ENCODE results near the gene LMAN1.

LMAN1 gene

DNA sequence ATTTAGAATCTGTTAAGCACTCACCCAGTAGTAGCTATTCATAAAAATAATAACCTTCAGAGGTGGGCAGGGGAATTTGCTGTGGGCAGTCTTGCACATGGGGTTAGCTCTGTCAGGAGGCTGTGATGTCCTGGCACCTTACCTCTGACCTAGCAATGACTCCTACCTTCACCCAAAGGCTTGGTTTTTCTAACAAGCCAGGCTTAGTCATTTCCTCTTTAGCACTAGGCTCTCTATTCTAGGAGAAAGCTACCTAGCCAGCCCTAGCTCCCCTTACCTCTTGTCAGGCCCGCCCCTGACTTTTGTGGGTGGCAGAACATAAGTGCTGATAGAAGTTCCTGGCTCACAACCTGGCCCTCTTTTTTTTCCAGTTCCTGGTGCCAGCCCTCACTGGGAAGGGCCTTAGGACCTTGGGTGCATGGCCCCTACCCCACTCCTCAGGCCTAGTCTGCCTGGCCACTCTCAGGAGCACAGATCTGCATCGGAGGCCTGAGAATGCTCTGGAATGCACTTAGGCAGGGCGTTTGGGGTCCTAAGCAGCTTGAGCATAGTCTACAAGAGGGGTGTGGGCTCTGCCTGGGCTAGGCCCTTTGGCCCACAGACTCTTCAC, 58.3 kb downstream of the LMAN1 start:
- Histone ChIP-seq H2AFZ (ENCODE audit: low read length) (no peak overlapping the region), H3K4me3 (ENCODE audit: low read length, poor library complexity, severe bottlenecking) (no peak overlapping the region), H3K27me3 (ENCODE audit: insufficient read depth, low read length, poor library complexity, severe bottlenecking) (no peaks in the 10 kb centered on the region), H3K9ac (ENCODE audit: low read depth, low read length, poor library complexity, severe bottlenecking) (no peak overlapping the region), H3F3A (ENCODE audit: low read depth) (no peaks in the 10 kb centered on the region), H3K36me3 (ENCODE audit: insufficient read depth, low read length) (no peaks in the 10 kb centered on the region), H3K9me2 (replicated peaks; ENCODE audit: low read depth, low read length) (no peaks in the 10 kb centered on the region), H4K20me1 (ENCODE audit: insufficient read depth, low read length, poor library complexity, severe bottlenecking) (no peaks in the 10 kb centered on the region), H3K4me2 (ENCODE audit: low read depth, low read length, poor library complexity, severe bottlenecking) (no peak overlapping the region), H3K4me1 (ENCODE audit: insufficient read depth, low read length, poor library complexity, severe bottlenecking) (no peaks in the 10 kb centered on the region), H3K79me2 (ENCODE audit: insufficient read depth, low read length) (no peaks in the 10 kb centered on the region), H3K9me3 (ENCODE audit: insufficient read depth, low read depth, low read length) (no peaks in the 10 kb centered on the region)
- TF ChIP-seq, protein P1, sequence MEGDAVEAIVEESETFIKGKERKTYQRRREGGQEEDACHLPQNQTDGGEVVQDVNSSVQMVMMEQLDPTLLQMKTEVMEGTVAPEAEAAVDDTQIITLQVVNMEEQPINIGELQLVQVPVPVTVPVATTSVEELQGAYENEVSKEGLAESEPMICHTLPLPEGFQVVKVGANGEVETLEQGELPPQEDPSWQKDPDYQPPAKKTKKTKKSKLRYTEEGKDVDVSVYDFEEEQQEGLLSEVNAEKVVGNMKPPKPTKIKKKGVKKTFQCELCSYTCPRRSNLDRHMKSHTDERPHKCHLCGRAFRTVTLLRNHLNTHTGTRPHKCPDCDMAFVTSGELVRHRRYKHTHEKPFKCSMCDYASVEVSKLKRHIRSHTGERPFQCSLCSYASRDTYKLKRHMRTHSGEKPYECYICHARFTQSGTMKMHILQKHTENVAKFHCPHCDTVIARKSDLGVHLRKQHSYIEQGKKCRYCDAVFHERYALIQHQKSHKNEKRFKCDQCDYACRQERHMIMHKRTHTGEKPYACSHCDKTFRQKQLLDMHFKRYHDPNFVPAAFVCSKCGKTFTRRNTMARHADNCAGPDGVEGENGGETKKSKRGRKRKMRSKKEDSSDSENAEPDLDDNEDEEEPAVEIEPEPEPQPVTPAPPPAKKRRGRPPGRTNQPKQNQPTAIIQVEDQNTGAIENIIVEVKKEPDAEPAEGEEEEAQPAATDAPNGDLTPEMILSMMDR (conservative IDR thresholded peaks at IDR 0.05; ENCODE audit: low read length): no peak
- TF ChIP-seq EZH2phosphoT487 (IDR thresholded peaks at IDR 0.05; ENCODE audit: borderline replicate concordance): no peak

DNA sequence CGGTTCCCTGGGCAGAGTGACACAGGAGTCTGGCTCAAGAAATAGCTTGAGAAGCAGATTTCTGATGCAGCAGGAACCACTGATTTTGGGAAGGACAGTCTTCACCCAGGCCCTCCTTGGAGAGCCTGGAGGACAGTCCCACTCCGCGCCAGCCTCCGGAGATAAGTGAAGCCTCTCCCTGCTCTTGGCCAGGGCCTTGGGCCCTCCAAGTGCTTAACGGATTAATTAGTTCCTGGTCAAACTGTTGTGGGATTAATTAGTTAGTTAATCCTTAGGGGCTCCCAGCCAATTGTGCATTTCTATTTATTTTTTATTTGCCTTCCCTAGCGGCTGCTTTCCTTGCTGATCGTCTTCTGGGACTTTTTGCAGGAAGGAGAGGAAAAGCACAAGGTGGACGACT, 60.2 kb downstream of the LMAN1 start:
- TF ChIP-seq, protein P1 (conservative IDR thresholded peaks at IDR 0.05; ENCODE audit: low read length): no peak
- no peak overlapping the region for H3K9ac ChIP-seq (ENCODE audit: low read depth, low read length, poor library complexity, severe bottlenecking)
- H2AFZ ChIP-seq (ENCODE audit: low read length): no peak overlapping the region
- no peaks in the 10 kb centered on the region for H3K9me2 ChIP-seq (replicated peaks; ENCODE audit: low read depth, low read length)
- H3K4me1 ChIP-seq (ENCODE audit: insufficient read depth, low read length, poor library complexity, severe bottlenecking): no peaks in the 10 kb centered on the region
- H3F3A ChIP-seq (ENCODE audit: low read depth): no peaks in the 10 kb centered on the region
- H3K79me2 ChIP-seq (ENCODE audit: insufficient read depth, low read length): no peaks in the 10 kb centered on the region
- no peaks in the 10 kb centered on the region for H4K20me1 ChIP-seq (ENCODE audit: insufficient read depth, low read length, poor library complexity, severe bottlenecking)
- H3K27me3 ChIP-seq (ENCODE audit: insufficient read depth, low read length, poor library complexity, severe bottlenecking): no peaks in the 10 kb centered on the region
- H3K9me3 ChIP-seq (ENCODE audit: insufficient read depth, low read depth, low read length): no peaks in the 10 kb centered on the region
- no peak overlapping the region for H3K4me2 ChIP-seq (ENCODE audit: low read depth, low read length, poor library complexity, severe bottlenecking)
- no peaks in the 10 kb centered on the region for H3K36me3 ChIP-seq (ENCODE audit: insufficient read depth, low read length)
- H3K4me3 ChIP-seq (ENCODE audit: low read length, poor library complexity, severe bottlenecking): no peak overlapping the region

DNA sequence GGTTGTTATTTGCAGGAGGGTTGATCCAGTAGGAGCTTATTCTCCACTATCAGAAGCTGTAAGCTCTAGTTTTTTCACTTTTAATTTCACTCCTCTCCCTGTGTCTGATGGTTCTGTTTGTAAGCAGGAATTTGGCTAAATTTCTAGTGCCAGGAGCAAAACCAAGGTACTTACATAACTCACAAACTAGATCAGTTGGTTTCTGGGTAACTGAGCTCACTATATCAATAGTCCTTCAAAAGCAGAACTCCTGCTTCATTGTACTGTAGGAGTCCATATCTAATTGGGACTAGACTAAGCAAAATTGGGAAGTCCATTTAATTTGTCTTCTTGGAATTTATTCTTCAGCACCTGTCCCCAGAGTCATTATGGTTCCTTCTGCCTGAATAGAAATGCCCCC, 65.7 kb downstream of the LMAN1 start:
- Histone ChIP-seq H3K4me2 (ENCODE audit: low read depth, low read length, poor library complexity, severe bottlenecking) (no peak overlapping the region), H3K9ac (ENCODE audit: low read depth, low read length, poor library complexity, severe bottlenecking) (no peak overlapping the region), H3K4me1 (ENCODE audit: insufficient read depth, low read length, poor library complexity, severe bottlenecking) (no peaks in the 10 kb centered on the region), H3K9me3 (ENCODE audit: insufficient read depth, low read depth, low read length) (no peaks in the 10 kb centered on the region), H3K36me3 (ENCODE audit: insufficient read depth, low read length) (no peaks in the 10 kb centered on the region), H3F3A (ENCODE audit: low read depth) (no peaks in the 10 kb centered on the region), H2AFZ (ENCODE audit: low read length) (no peak overlapping the region), H3K4me3 (ENCODE audit: low read length, poor library complexity, severe bottlenecking) (no peak overlapping the region), H3K79me2 (ENCODE audit: insufficient read depth, low read length) (no peaks in the 10 kb centered on the region), H4K20me1 (ENCODE audit: insufficient read depth, low read length, poor library complexity, severe bottlenecking) (no peaks in the 10 kb centered on the region), H3K27me3 (ENCODE audit: insufficient read depth, low read length, poor library complexity, severe bottlenecking) (no peaks in the 10 kb centered on the region), H3K9me2 (replicated peaks; ENCODE audit: low read depth, low read length) (no peaks in the 10 kb centered on the region)
- TF ChIP-seq, protein P1 (conservative IDR thresholded peaks at IDR 0.05; ENCODE audit: low read length): no peak
- TF ChIP-seq EZH2phosphoT487 (IDR thresholded peaks at IDR 0.05; ENCODE audit: borderline replicate concordance): no peak
